Activated CD4-positive, CD25-positive, alpha-beta regulatory T cell treated with anti-CD3 and anti-CD28 coated beads, Interleukin-2, amount 50 U/mL, for 72 hours (primary cell): ENCODE data around the gene LPAR3.
"Not testable (repeated sequence)": the region's sequence is repeated elsewhere in the genome, so short reads cannot be mapped to it uniquely, and the experiment has no call there.

Experiments used
- DNase-seq: peaks from one replicate; pipeline ENCODE4 v3.0.0; 2021

Gene LPAR3

DNA sequence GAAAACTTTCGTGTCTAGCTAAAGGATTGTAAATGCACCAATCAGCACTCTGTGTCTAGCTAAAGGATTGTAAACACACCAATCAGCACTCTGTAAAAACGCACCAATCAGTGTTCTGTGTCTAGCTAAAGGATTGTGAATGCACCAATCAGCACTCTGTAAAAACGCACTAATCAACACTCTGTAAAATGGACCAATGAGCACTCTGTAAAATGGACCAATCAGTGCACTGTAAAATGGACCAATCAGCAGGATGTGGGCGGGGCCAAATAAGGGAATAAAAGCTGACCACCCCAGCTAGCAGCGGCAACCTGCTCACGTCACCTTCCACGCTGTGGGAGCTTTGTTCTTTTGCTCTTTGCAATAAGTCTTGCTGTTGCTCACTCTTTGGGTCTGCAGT is 9.7 kb upstream of the LPAR3 start:
- DNase-seq, result not testable (repeated sequence)

DNA sequence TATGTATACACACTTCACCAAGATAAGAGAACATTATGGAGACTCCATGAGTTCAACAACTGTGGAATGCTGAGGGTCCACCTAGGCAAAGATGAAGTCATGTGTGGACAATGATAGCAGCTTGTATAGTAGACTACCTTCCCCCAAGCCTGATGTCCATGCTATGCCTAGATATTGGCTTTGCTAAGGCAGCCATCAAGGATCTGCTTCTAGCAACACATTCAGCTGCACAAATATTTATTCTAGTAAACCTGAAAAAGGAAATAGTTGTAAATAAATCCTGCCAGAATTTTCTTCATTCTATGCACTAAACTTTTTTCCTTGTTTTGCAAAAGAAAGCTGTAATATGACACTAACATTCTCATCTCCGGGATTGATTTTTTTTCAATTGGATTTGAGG is 7.0 kb upstream of the LPAR3 start:
- no peak for DNase-seq

DNA sequence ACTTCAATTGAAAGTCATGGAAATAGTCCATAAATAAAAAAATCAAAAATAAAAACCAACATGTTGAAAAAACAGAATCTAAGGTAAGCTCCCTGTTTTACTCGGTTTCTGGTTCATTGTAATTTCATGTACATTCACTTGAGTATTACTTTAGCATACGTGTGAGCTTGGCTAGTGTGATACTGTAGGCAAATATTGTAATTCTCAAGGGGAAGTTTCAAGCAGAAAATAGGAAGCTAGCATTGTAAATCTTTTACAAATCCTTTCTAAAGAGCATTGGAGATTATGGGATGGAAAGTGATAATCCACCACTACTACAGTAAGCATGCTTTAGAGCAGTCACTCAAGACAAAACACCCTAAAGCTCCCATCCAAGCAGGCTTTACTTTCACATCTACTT is 3.3 kb upstream of the LPAR3 start:
- DNase-seq, result no peak

DNA sequence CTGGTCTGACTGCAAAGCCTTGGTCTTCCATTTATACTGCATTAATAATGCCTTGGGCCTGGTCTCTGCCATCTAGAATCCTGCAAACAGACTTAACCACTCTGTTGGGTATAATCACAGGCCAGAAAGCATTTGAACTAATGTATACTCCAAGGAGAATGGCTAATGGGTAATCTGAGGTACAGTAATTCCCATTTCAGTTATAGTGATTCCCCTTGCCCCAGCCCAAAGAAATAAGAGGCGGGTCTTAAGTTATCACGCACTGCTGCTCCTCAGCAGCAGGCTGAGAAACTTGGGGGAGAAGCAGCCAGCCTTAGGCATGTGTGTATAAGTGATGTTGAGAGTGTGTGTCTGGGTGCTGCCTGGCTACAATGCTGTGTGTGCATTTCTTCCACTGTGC is 2.4 kb downstream of the LPAR3 start:
- DNase-seq, result no peak

DNA sequence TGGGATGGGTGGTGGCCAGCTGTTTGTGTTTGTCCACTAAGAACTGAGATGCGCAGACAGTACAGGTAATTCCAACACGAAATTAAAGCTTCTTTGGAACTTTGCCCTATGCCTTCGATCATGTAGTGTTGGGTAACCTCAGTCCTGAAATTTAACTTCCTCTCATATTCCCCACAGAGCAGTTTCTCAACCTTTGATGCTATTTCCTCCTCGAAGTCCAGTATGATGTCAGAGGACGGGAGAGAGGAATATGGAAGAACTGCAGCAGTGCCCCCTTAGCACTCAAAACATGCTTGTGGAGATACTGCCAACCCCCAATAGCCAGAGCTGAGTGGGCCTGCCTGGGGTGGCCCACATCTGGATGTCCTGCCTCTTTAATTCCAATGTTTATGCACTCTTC is 3.6 kb downstream of the LPAR3 start:
- DNase-seq, result no peak

DNA sequence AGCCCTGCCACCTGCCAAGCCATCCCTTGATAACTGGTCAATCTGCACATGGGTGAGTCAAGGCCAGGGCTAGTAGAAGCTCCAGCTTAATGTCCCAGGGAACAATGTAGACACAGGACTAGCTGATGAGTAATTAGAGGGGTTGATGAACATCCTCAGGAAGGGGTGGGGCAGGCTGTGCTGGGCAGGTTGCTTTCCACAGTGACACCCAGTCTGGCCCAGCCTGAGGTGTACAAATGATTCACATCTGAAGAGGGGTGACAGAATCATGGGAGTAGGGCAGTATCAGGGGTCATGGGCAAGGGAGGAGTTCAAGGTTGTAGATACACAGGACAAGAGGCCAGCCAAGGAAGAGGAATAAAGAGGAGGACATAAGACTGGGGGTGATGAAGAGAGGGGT is 4.3 kb downstream of the LPAR3 start:
- no peak for DNase-seq

DNA sequence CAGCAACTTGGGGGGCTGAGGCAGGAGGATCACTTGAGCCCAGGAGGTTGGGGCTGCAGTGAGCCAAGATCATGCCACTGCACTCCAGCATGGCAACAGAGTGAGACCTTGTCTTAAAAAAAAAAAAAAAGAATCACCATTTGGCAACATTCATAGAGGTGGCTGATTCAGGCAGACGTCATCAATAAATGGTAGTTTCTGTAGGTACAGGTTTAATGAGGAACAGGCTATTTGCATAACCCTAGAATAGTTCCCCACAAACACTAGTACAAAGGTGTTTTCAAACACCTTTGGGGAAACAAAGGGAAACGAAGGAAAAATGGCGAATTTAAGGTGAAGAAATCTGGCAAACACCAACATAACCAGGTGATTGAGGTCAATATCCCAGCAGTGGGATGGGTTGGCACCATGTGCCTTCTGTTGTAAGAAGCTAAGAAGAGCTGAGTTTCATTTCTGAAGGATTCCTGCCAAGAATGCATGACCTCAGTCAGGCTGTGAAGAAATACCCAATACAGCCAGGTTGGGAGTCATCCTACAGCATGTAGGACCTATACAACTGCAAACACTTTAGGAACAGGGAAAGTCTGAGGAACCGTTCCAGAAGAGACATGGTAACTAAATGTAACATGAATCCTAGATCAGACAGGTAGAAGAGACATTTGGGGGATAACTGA is 5.6 kb downstream of the LPAR3 start:
- no peak for DNase-seq

DNA sequence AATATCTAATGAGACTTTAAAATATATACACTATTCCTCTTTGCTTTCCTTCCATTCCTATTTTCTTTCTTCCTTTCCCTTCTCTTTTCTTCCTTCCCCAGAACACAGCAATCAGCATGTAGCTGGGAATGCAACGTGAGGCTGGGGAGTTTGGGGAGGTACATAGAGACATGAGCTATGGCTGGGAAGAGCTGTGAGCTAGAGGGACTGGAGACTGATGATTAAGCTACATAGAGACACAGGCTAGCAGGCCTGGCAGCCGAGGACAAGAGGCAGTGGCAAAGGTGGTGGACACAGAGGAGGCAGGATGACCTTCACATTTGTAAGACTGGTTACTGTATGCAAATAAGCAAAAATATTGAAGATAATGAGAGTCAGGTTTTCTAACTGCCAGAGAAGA is 7.5 kb downstream of the LPAR3 start:
- DNase-seq, result no peak

DNA sequence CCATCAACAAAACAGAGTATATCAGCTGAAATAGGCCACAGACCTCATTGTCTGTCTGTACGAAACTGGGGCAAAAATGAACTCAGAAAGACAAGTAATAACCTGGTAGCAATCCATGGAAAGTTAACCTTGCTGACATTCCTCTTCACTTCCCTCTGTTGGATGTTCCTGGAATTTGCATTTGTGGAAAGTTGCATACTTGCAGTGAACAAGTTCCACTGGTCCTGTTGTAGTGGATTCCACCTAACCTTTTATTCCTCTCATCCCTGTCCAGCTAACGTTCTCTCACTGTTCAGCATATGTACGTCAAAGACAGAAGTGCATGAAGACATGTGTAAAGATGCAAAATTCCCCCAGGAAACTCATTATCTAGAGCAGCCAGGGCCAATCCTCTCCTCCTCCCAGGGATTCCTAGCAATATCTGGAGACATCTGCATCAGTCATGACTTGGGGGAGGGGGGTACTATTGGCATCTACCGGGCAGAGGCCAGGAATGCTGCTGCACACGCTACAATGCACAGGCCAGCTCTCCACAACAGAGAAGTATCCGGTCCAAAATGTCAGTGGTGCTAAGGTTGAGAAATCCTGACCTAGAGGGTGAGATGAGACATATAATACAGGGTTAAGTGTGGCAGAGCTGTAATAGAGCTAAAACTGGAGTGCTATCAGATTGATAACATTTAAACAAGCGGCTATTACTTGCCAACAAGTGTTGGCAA is 8.2 kb downstream of the LPAR3 start:
- no peak for DNase-seq

DNA sequence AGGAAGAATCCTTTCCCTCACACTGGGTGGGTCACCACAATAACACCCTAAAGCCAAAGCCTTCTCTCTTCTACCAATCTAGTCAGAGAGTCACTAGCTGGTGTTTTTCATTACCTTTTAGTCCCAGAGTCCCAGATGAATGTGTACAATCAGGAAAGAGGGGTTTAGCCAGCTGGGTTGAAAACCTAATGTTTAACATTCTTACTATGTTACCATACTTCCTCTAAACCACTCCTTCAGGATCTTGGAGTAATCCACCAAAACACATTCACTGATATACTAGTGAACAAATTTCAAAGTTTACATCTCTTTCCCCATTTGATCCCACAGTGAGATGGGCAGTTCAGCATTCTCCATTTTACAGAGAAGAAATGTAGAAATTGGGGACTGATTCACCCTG is 9.7 kb downstream of the LPAR3 start:
- DNase-seq, result no peak

DNA sequence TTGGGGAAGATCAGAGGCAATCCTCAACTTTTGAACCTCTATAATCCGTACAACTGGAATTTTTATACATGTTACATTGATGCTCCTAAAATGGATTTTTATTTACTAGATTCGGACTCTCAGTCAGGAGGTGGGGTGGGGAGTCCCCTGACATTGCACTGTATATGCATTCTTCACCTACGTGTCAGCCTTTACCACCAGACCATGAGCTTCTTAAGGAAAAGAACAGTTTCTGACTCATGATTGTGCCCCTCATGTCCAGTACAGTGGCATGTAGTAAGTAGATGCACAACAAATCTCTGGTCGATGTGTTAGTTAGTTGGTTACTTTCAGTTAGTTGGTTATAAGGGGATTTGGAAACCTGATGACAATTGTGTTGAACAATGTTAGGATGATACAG is 15.4 kb downstream of the LPAR3 start:
- DNase-seq, result no peak

DNA sequence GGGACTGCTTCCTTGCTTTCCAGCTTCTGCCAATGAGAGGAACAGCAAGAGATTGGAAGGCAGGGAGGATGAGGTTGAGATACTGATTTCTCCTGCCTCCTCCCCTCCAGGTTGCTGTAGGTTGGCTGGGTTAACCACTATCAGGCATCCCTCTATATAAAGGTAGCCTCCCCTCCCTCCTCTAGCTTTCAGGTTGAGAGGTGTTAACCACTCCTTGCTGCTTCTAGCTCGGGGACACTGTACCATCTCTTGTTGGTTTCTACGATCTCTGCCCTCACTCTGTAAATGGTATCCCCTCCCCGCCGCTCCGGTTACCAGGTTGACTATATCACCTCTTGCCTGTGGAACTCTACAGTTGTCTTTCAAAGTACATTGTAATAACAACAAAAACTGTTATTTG is 16.7 kb downstream of the LPAR3 start:
- DNase-seq, result no peak

DNA sequence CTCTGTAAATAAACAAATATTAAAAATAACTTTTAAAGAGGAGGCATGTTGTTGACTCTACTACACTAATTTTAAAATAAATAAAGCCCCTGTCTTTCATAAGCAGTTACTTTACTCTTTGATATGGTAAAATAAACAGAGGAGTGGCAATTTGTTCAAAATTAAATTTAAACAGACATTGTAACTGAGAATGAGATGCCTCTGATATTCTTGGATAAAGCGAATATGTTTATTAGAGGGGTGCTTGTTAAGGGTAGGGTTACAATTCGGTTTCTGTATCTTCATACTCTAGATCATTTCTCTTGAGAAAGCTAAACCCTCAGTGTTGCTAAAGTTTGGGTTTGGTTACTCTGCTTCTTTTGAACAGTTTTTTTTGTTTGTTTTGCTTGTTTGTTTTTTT is 19.6 kb downstream of the LPAR3 start:
- no peak for DNase-seq

DNA sequence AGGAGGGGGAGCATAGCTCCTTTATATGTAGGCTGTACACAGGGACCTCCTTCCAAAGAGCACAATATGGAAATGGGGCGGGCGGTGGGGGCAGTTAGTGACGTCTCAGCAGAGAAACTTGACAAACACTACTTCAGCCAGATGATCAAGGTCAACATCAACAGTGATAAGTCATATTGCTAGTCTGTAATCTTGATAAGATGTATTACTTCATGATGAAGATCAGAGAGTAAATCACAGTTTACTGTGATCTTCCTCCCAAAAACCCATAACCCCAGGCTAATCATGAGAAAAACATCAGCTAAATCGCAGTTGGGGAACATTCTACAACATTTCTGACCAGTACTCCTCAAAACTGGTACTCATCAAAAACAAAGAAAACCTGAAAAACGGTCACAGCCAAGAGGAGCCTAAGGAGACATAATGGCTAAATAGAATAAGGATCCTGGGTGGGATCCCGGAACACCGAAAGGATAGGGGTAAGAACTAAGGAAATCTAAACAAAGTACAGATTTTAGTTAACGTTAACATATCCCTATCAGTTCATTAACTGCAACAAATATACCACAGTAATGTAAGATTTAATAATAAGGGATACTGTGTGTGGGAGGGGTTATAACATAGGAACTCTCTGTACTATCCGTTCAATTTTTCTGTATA is 20.2 kb downstream of the LPAR3 start:
- no peak for DNase-seq

DNA sequence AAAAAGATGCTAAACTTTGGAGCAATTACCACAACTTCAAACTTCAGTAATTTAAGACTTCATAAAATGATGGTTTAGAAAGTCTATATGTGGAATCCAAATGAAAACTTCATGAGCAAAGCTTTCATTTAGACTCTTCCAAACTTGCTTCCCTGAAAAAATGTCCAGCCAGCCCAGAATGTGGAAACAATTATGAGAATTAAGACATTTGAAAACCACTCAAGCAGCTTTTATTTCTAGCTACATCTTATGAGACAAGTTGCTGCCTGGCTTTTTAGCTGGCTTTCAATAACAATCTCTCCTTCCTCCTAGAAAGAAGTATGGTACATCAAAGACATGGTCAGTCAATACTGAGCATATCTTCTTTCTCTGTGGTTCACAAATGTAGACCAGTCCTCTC is 21.8 kb downstream of the LPAR3 start:
- DNase-seq, result no peak

DNA sequence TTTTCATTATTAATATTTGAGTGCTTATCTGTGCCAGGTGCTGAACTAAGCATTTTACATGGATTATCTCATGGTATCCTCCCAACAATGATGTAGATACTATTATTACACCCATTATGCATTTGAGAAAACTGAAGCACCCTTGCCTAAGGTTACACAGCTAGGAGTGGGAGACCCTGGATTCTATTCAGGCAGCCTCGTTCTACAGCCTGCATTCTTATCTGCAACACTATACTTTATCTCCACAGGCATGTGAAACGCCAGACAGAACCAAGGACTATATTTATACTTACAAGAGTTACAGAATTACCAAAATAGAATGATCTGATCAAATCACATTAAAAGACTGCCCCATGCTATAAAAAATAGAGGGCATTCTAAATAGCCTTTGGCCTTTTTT is 22.4 kb downstream of the LPAR3 start:
- DNase-seq, result no peak

DNA sequence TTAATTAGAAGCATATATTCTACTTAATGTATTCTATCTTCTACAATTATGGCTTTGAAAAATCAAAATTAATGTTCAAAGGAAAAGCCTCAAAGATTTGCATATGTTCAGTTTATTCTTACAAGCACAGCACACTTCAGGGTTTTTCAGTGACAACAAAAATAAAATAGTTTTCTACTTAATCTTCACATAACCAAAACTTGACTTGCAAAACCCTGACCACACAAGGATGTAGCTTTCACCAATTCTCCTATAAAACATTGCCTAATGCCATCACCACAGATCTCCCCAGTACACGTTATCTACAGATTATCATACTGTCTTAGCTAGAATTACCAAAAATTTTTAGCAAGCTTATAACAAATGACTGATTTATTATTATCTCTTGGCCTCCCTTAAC is 23.3 kb downstream of the LPAR3 start:
- no peak for DNase-seq

DNA sequence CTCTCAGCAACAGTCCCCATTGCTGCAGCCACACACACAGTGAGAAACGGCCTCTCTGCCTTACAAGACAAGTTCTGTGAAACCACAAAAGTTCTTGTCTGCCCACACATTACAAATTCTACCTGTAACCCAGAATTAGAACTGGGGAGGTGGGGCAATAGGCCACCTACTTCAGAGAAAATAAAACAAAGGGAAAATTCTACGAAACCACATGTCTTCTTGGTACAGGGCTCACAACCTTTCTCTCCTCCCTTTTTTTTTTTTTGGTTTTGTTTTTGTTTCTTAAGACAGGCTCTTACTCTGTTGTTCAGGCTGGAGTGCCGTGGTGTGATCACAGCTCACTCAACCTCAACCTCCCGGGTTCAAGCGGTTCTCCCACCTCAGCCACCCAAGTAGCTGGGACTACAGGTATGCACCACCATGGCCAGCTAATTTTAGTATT is 30.2 kb downstream of the LPAR3 start:
- no peak for DNase-seq

DNA sequence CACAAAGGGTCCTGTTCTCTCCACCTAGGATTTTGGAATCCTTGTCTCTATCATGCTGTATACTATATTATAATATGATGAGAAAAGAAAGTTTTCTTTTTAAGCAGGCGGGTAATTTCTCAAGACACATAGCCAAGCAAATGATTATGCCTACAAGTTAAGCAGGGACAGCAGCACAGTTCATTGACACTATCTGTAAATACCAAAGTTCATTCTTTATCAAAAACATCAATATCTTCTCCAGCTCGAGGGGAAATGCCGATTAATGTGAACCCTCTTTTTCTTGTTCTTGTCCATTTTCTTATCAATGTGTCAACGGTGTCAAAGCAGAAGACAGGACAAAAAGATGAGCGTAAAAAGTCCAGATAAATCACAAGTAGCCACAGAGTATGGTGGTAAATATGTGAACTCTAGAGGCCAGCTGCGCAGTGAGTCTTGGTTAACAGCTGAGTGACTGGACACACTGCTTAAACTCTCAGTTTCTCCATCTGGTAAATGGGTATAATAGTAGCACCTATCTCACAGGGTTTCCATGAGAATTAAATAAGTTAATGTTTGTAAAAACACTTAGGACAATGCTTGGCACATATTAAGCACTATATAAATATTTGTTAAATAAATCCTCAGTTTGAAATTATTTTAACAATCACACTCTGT is 30.9 kb downstream of the LPAR3 start:
- no peak for DNase-seq

DNA sequence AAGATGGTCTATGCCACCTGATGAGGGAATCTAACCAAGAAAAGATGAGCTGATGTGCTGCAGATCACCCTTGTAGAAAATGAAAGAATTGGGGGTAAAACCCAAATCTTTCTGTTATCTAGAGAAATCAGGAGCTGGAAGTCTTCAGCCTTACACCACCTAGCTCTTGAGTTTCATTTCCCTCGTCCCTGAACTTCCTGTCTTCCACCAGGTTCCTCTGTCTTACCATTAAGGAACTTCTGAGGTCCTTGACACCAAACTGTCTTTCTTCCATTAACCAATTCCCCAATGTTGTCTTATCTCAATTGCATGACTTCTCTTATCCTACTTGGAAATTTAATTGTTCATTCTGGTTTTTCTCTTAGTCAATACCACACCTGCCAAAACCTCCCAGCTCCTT is 31.5 kb downstream of the LPAR3 start:
- DNase-seq, result no peak

DNA sequence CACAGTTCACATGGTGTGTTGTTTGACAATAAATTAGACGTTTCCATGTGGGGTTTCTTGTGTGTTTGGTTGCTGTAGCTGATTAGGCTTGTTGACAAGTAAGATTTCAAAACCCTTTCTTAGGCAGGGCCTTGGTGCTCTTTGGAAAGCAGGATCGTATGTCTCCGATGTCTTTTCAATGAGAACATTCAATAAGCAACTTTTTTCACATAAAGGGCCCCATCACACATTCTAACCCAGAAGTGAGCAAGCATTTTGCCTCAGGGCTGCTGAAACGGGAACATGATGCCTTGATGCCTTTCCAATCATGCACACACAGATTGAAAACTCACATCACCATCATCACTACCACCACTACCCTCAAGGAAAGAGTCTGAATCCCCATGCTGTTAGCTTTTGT is 33.1 kb downstream of the LPAR3 start:
- no peak for DNase-seq

DNA sequence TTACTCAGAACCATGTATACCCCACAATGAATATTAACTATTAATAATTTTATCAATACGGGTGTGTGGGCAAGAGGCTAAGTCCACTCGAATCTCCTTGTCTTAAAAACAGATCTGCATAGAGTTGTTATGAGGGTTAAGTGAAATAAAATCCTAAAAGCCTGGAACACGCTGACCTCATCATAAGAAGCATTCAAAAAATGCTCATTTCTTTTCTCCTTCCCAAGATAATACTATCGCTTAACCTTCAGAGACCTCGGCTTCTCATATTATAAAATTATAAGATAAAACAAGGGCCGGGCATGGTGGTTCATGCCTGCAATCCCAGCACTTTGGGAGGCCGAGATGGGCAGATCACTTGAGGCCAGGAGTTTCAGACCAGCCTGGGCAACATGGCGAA is 35.1 kb downstream of the LPAR3 start:
- DNase-seq, result no peak

DNA sequence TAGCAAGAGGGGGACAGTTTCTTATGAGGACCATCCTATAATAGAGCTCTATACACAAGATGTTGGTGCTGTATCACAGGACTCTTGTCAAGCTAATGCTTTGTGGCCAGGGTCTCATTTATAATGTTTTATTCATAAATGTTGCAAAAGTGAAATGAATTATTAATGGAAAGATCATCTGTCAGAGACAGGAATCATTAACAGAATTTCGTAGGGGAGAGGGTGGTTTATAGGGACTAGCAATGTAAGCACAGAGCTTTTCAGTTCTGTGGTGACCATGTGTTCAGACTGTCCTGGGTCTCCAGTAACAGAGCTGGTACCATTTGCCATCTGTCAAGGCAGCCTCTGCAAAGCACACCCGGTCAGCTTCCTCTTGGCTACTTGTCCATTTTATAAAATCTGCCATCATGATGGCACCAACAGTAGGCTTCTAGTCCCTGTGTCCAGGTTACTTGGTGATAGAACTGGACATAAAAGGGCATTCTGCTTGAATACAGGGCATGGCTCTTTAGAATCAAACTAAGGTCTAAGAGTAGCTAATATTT is 36.2 kb downstream of the LPAR3 start:
- DNase-seq, result no peak
